Calu3 (cell line): ENCODE data around the gene PGLYRP3. TPM values are rescaled to one million over a fixed set of nuclear protein-coding genes. Genes with fewer than 3 reads are reported as not detected.

Experiments used
- BruUV-seq: library from RNA; stranded (reverse); fragments of 400-500 nt; replicated peaks from 2 replicates; lab custom pipeline; 2021; lab: Mats Ljungman, UMichigan
- CTCF ChIA-PET: fragments of 300-600 bp; sonication (Branson Sonifier 250); formaldehyde crosslinking; loops from one replicate; lab custom pipeline; 2022; ENCODE audit warnings: antibody characterized with exemption; lab: Charles Lee
- DNase-seq: peaks from one replicate; pipeline ENCODE4 v3.0.0; 2022
- H3K27ac Mint-ChIP-seq: one replicate; pipeline ENCODE4 v1.8.0; 2022; ENCODE audit warnings: mixed read lengths; ENCODE audit not compliant: unreplicated experiment
- H3K27me3 Mint-ChIP-seq: one replicate; pipeline ENCODE4 v1.8.0; 2022; ENCODE audit warnings: mixed read lengths; ENCODE audit not compliant: unreplicated experiment
- H3K36me3 Mint-ChIP-seq: one replicate; pipeline ENCODE4 v1.8.0; 2022; ENCODE audit warnings: mild to moderate bottlenecking, moderate library complexity, mixed read lengths; ENCODE audit not compliant: insufficient read depth, unreplicated experiment
- H3K4me1 Mint-ChIP-seq: one replicate; pipeline ENCODE4 v1.8.0; 2022; ENCODE audit warnings: mild to moderate bottlenecking, low read depth, mixed read lengths; ENCODE audit not compliant: unreplicated experiment
- H3K4me3 Mint-ChIP-seq: one replicate; pipeline ENCODE4 v1.8.0; 2022; ENCODE audit warnings: mild to moderate bottlenecking, low read depth, moderate library complexity, mixed read lengths; ENCODE audit not compliant: unreplicated experiment
- H3K9me3 Mint-ChIP-seq: one replicate; pipeline ENCODE4 v1.8.0; 2022; ENCODE audit warnings: low read depth, mixed read lengths; ENCODE audit not compliant: unreplicated experiment
- CTCF ChIP-seq: fragments of 200-600 bp; IDR thresholded peaks from one replicate; pipeline ENCODE4 v1.8.0; 2022; ENCODE audit warnings: antibody characterized with exemption; ENCODE audit not compliant: unreplicated experiment
- intact Hi-C: fragments of 100-400 bp; cut with micrococcal nuclease; formaldehyde crosslinking; loops from one replicate; pipeline ENCODE4 v1.10.0; 2022; ENCODE audit not compliant: unreplicated experiment
- total RNA-seq: library from RNA; stranded (reverse); gene quantifications from 2 replicates; pipeline ENCODE4 v1.2.3, GENCODE V29; 2022

Gene PGLYRP3
- total RNA-seq, 1 experiment from 2014 or later = not detected

GRCh38 chr1:153313288-153313687 lies 536 bp upstream of the PGLYRP3 start:
- no TSS peak for BruUV-seq
- CTCF ChIA-PET = interaction anchor here (0.7 kb wide), 1 partner anchor 514 kb away, joined by 3 read pairs; no protein-coding TSS in a partner anchor
- peaks cover 76% of the 10 kb centered on the region for H3K27me3 Mint-ChIP-seq

GRCh38 chr1:153310526-153310925 lies 2.2 kb downstream of the PGLYRP3 start:
- CTCF ChIA-PET = no interaction called here
- intact Hi-C loops = no loop called here
- Mint-ChIP-seq H3K4me3 (no peak overlapping the region), H3K4me1 (no peaks in the 10 kb centered on the region), H3K9me3 (no peaks in the 10 kb centered on the region), H3K27me3 (peaks cover 76% of the 10 kb centered on the region), H3K27ac (no peak overlapping the region), H3K36me3 (no peaks in the 10 kb centered on the region)
- BruUV-seq = no TSS peak
- DNase-seq = no peak
- no peak for TF ChIP-seq CTCF

More at GRCh38 chr1:153313288-153313687, 536 bp upstream of the PGLYRP3 start:
- no peak for DNase-seq
- Mint-ChIP-seq H3K4me3 (no peak overlapping the region), H3K4me1 (no peaks in the 10 kb centered on the region), H3K9me3 (no peaks in the 10 kb centered on the region), H3K36me3 (no peaks in the 10 kb centered on the region), H3K27ac (no peak overlapping the region)
- TF ChIP-seq CTCF = no peak
- intact Hi-C loops = no loop called here

- DNase-seq = no peak
- no peak overlapping the region for H3K4me3 Mint-ChIP-seq
- no peak for TF ChIP-seq CTCF
- no peaks in the 10 kb centered on the region for H3K4me1 Mint-ChIP-seq
- H3K27me3 Mint-ChIP-seq = peaks cover 85% of the 10 kb centered on the region
- H3K9me3 Mint-ChIP-seq = no peaks in the 10 kb centered on the region
- intact Hi-C loops = no loop called here
- CTCF ChIA-PET = interaction anchor here (0.5 kb wide), 1 partner anchor 31 kb away, joined by 4 read pairs; no protein-coding TSS in a partner anchor
- H3K27ac Mint-ChIP-seq = no peak overlapping the region
- no TSS peak for BruUV-seq
- H3K36me3 Mint-ChIP-seq = no peaks in the 10 kb centered on the region
Observed at GRCh38 chr1:153309441-153309840, 3.3 kb downstream of the PGLYRP3 start.

- intact Hi-C loops = no loop called here
- Mint-ChIP-seq H3K4me1 (no peaks in the 10 kb centered on the region), H3K4me3 (no peak overlapping the region), H3K36me3 (no peaks in the 10 kb centered on the region), H3K27ac (no peak overlapping the region), H3K9me3 (no peaks in the 10 kb centered on the region), H3K27me3 (peaks cover 92% of the 10 kb centered on the region)
- CTCF ChIA-PET = no interaction called here
- no peak for DNase-seq
- TF ChIP-seq CTCF = no peak
- no TSS peak for BruUV-seq
Observed at GRCh38 chr1:153308540-153308939, 4.2 kb downstream of the PGLYRP3 start.
